Measurements from ENCODE around the gene PXDN.
"Not testable (repeated sequence)": the region's sequence is repeated elsewhere in the genome, so short reads cannot be mapped to it uniquely, and the experiment has no call there.

Gene PXDN

GRCh38 chr2:1731447-1731962 lies 12.8 kb downstream of the PXDN start:
- ATAC-seq (no peak), DNase-seq (no peak)
- no peak overlapping the region for H3K27ac Mint-ChIP-seq
- H3K9me3 Mint-ChIP-seq: no peaks in the 10 kb centered on the region
- H3K4me1 Mint-ChIP-seq: no peaks in the 10 kb centered on the region
- peaks cover 2% of the 10 kb centered on the region for H3K27me3 Mint-ChIP-seq
- H3K36me3 Mint-ChIP-seq (ENCODE audit: low read depth): no peaks in the 10 kb centered on the region
- H3K4me3 Mint-ChIP-seq: no peak overlapping the region

DNA sequence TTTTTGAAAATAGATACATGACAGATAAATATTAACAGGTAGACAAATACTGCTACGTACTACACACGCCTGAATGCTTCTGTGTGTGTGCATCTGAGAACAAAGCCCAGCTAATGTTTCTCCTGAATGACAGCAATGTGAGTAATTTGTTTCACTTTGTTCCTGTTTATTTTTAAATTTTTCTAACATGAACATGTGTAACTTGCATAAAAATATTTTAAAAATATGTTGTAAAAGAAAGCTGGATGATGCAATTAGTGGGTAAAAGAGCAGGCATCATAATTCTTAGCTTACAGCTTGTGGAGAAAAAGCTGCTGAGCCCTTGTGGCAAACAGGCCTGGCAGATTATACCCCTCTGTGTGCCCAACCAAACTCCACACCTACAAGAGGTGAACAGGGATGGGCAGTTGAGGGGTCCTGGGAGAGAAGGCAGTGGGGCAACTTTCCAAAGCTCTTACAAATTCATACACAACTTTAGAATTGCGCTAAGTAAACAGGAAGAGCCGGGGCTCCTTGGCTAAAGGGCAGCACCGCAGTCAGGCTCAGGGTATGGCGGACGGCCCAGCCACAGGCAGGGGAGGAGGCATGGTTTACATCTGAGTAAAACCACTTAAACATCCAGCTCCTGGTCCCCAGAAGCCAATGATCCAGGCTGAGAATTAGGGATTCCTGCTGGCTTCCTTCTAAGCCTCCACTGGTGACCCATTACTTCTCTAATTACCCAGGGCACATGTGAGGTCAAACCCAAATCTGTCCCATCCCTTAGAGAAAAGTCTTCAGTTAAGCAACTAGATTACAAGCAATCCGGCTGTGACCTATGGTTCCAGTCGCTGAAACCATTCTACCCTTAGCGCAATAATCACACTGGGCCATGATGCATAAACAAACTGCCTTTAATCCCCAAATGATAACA lies 14.0 kb downstream of the PXDN start:
- Mint-ChIP-seq H3K27ac (no peak overlapping the region), H3K9me3 (no peaks in the 10 kb centered on the region), H3K27me3 (peaks cover 2% of the 10 kb centered on the region), H3K4me3 (no peak overlapping the region), H3K4me1 (no peaks in the 10 kb centered on the region), H3K36me3 (ENCODE audit: low read depth) (no peaks in the 10 kb centered on the region)
- ATAC-seq (no peak), DNase-seq (no peak)

- no peak overlapping the region for H3K4me3 Mint-ChIP-seq
- DNase-seq: no peak
- no peaks in the 10 kb centered on the region for H3K9me3 Mint-ChIP-seq
- peaks cover 2% of the 10 kb centered on the region for H3K27me3 Mint-ChIP-seq
- H3K27ac Mint-ChIP-seq: no peak overlapping the region
- no peaks in the 10 kb centered on the region for H3K36me3 Mint-ChIP-seq (ENCODE audit: low read depth)
- H3K4me1 Mint-ChIP-seq: no peaks in the 10 kb centered on the region
- no peak for ATAC-seq
Observed at GRCh38 chr2:1729242-1729641, 15.1 kb downstream of the PXDN start.

GRCh38 chr2:1728821-1729220 lies 15.5 kb downstream of the PXDN start:
- no peak for DNase-seq
- no peak overlapping the region for H3K27ac Mint-ChIP-seq
- no peak overlapping the region for H3K4me3 Mint-ChIP-seq
- no peaks in the 10 kb centered on the region for H3K9me3 Mint-ChIP-seq
- H3K4me1 Mint-ChIP-seq: no peaks in the 10 kb centered on the region
- peaks cover 2% of the 10 kb centered on the region for H3K27me3 Mint-ChIP-seq
- ATAC-seq: no peak
- no peaks in the 10 kb centered on the region for H3K36me3 Mint-ChIP-seq (ENCODE audit: low read depth)

DNA sequence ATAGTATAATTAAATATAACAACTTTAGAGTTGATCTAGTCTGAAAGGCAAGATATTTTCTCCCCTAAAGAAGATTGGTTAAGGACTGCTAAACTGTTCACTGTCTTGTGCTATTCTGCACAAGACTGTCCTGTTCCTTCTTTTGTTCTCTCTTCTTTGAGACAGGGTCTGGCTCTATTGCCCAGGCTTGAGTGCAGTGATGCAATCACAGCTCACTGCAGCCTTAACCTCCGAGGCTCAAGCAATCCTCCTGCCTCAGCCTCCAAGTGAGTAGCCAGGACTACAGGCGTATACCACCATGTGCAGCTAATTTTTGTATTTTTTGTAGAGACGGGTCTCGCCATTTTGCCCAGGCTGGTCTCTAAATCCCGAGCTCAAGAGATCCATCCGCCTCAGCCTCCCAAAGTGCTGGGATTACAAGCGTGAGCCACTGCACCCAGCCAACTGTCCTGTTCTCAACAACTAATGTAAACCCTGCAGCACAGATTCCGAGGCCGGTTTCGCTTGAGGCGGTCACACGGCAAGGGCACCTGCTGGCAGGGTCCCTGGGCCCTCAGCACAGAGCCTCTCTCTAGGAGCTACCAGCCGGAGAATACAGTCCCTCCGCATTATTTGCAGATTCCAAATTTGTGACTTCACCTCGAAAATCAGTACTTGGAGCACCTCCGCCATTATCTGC lies 16.4 kb downstream of the PXDN start:
- DNase-seq: no peak
- Mint-ChIP-seq H3K4me1 (no peaks in the 10 kb centered on the region), H3K27me3 (peaks cover 2% of the 10 kb centered on the region), H3K4me3 (no peak overlapping the region), H3K27ac (no peak overlapping the region), H3K36me3 (ENCODE audit: low read depth) (no peaks in the 10 kb centered on the region), H3K9me3 (no peaks in the 10 kb centered on the region)
- no peak for ATAC-seq

DNA sequence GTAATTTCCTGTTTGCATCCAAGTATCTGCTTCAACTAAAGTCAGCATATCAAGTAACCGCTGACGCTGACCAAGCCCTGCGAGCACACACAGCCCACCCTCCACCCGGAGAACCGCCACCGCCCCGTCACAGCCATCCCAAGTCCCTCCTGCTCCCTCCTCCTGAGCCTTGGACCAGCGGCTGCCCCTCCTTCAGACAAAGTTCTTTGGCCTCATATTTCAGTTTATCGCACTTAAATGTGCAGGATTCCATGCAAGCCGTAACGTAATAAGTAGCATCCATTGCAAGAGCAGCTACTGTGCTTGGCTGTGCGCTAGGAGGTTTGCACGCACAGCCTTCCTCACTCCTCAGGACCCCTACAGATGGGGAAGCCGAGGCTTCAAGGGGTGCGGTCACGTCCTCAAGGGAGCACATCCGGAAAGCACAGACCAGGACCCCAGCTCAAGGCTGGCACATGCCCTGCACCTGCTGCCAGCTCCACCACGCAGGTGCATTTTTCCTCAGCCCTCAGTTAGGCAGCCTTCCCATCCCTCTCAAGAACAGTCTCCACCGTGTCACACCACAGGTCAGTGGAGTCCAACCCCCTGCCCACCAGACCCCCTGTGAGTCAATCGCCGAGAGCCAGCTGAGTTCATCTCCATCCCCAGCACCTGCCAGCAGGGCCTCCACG lies 17.1 kb downstream of the PXDN start:
- Mint-ChIP-seq H3K4me1 (no peaks in the 10 kb centered on the region), H3K9me3 (no peaks in the 10 kb centered on the region), H3K27me3 (no peaks in the 10 kb centered on the region), H3K36me3 (ENCODE audit: low read depth) (no peaks in the 10 kb centered on the region), H3K27ac (no peak overlapping the region), H3K4me3 (no peak overlapping the region)
- DNase-seq (no peak), ATAC-seq (no peak)

DNA sequence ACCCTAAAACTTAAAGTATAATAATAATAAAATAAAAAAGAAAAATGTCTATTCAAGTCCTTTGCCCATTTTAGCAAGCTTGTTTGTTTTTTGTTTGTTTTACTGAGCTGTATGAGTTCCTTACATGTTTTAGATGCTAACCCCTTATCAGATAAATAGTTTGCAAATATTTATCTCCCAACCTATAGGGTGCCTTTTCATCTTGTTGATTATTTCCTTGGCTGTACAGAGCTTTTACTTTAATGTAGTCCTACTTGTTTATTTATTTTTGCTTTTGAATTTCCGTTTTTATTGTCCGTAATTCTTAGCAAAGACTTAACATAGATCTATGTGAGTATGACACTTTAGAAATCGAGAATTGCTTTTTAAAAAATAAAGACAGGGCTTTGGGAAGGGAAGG lies 17.8 kb downstream of the PXDN start:
- H3K4me3 Mint-ChIP-seq: no peak overlapping the region
- H3K9me3 Mint-ChIP-seq: no peaks in the 10 kb centered on the region
- no peak for ATAC-seq
- DNase-seq: no peak
- no peaks in the 10 kb centered on the region for H3K4me1 Mint-ChIP-seq
- H3K36me3 Mint-ChIP-seq (ENCODE audit: low read depth): no peaks in the 10 kb centered on the region
- H3K27ac Mint-ChIP-seq: no peak overlapping the region
- H3K27me3 Mint-ChIP-seq: no peaks in the 10 kb centered on the region

DNA sequence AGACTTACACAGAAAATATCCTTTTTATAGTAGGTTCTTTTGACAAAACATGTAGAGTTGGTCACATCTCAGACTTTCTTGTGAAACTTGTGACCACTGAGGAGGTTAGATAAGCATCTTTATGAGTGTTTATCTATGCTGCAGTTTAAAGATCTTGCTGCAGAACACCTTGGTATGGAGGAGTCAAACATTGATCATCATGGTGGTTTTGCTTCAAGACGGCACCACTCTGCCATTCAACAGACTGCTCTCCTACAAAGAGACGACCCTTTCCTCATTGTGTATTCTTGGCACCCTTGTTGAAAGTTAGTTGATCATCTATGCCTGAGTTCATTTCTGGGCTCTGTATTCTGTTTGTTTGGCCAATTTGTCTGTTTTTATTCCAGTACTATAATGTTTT lies 20.0 kb downstream of the PXDN start:
- not testable (repeated sequence) for DNase-seq; H3K4me3 Mint-ChIP-seq; H3K27ac Mint-ChIP-seq; H3K36me3 Mint-ChIP-seq (ENCODE audit: low read depth); ATAC-seq; H3K4me1 Mint-ChIP-seq; H3K9me3 Mint-ChIP-seq; H3K27me3 Mint-ChIP-seq

DNA sequence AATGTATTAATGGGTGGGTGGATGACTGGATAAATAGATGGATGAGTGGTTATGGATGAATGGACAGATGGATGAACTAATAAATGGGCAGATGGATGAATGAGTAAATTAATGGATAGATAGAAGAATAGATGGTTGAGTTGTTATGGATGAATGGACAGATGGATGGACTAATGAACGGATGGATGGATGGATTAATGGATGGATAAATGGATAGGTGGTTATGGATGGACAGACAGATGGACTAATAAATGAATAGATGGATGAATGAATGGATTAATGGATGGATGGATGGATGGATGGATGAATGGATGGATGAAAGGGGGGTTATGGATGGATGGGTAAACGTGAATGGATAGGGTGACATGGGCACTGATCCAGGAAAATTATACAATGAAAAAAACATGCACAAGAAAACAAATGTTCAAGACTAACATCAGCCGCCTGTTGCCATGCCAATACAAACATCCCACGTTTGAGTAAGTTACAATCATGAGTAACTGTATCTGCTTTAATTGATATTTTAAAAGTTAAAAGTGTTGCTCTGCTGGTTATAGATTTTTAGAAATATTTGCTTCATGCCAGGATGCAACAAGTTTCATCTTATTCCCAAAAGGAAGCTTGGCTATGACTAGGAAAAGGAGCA lies 20.8 kb downstream of the PXDN start:
- H3K4me3 Mint-ChIP-seq: no peak overlapping the region
- no peaks in the 10 kb centered on the region for H3K36me3 Mint-ChIP-seq (ENCODE audit: low read depth)
- H3K27ac Mint-ChIP-seq: no peak overlapping the region
- DNase-seq (no peak), ATAC-seq (no peak)
- H3K27me3 Mint-ChIP-seq: peaks cover 2% of the 10 kb centered on the region
- H3K9me3 Mint-ChIP-seq: no peaks in the 10 kb centered on the region
- no peaks in the 10 kb centered on the region for H3K4me1 Mint-ChIP-seq

DNA sequence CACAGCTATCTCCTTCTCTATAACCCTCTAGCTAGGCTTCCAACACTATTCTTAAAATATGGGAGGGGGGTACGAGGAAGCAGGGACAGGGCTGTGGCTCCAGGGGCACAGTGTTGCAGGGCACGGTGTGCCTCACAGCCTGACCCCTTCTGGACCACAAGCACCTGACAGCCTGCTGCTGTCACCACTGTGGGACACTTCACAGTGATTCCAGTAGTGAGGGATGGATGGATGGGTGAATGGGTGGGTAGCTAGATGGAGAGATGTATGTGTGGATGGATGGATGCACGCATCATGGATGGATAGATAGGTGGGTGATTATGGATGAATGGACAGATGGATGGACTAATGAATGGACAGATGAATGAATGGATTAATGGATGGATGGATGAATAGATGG lies 21.6 kb downstream of the PXDN start:
- Mint-ChIP-seq H3K4me1 (no peaks in the 10 kb centered on the region), H3K27me3 (peaks cover 2% of the 10 kb centered on the region), H3K36me3 (ENCODE audit: low read depth) (no peaks in the 10 kb centered on the region), H3K27ac (no peak overlapping the region), H3K9me3 (peaks cover 6% of the 10 kb centered on the region), H3K4me3 (no peak overlapping the region)
- no peak for ATAC-seq
- DNase-seq: no peak

- no peak for DNase-seq
- H3K4me3 Mint-ChIP-seq: no peak overlapping the region
- peaks cover 2% of the 10 kb centered on the region for H3K27me3 Mint-ChIP-seq
- H3K36me3 Mint-ChIP-seq (ENCODE audit: low read depth): no peaks in the 10 kb centered on the region
- H3K9me3 Mint-ChIP-seq: peaks cover 8% of the 10 kb centered on the region
- H3K4me1 Mint-ChIP-seq: no peaks in the 10 kb centered on the region
- no peak for ATAC-seq
- no peak overlapping the region for H3K27ac Mint-ChIP-seq
Observed at GRCh38 chr2:1721706-1722646, 22.3 kb downstream of the PXDN start.

DNA sequence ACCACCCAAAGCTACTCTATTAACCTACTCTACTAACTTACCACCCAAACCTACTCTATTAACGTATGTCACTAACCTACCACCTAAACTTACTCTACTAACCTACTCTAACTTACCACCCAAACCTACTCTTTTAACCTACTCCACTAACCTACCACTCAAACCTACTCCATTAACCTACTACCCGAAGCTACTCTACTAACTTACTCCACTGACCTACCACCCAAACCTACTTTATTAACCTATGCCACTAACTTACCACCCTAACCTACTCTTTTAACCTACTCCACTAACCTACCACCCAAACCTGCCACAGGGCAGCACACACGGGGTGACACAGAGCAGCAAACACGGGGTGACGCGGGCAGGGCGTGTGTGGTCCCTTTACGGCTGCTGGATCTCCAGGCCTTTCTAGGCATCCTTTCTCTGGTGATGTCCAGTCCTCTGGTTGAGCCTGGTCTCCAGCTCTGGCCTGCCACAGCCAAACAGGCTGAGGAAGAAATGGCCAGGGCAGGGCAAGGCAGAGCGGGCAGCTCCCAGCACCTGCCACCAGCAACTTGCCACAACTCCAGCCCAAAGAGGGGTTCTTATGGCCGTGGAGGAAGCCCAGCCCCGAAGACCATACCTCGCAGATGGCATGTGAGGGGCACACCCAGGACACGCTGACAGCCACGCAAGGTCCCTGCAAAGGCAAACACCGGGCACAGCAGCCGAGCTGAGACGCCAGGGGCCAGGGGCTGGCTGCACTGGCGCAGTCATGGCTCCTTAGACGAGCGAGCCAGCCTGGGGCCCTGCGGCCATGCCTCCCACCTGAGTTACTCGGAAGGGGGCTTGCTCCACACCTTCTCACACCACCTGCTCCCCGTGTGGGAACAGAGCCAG lies 25.7 kb downstream of the PXDN start:
- no peak overlapping the region for H3K4me3 Mint-ChIP-seq
- no peaks in the 10 kb centered on the region for H3K4me1 Mint-ChIP-seq
- no peaks in the 10 kb centered on the region for H3K36me3 Mint-ChIP-seq (ENCODE audit: low read depth)
- no peak for ATAC-seq
- H3K27ac Mint-ChIP-seq: no peak overlapping the region
- DNase-seq: no peak
- peaks cover 8% of the 10 kb centered on the region for H3K9me3 Mint-ChIP-seq
- peaks cover 3% of the 10 kb centered on the region for H3K27me3 Mint-ChIP-seq

DNA sequence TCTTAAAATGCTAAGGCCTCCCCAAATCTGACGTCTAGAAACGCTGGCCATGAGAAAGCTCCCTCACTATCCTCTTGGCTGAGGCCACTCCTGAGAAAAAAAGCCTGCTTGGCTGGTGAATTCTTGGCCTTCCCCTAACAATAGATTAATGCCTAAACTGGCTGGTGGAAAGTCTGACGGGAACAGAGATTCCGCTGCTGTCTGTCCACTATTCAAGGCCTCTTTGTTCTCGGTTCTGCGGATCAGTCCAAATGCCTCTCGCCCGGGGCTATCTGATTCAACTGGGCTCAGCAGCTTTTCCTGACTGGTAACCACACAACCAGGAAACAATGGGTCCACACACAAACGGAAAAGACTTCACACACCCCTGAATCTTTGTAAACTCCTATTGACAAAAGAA lies 27.2 kb downstream of the PXDN start:
- H3K27me3 Mint-ChIP-seq: peaks cover 3% of the 10 kb centered on the region

More for the DNA sequence above, 27.2 kb downstream of the PXDN start:
- Mint-ChIP-seq H3K9me3 (peaks cover 8% of the 10 kb centered on the region), H3K4me1 (no peaks in the 10 kb centered on the region), H3K4me3 (no peak overlapping the region), H3K27ac (no peak overlapping the region), H3K36me3 (ENCODE audit: low read depth) (no peaks in the 10 kb centered on the region)
- ATAC-seq (no peak), DNase-seq (no peak)

All from activated naive CD8-positive, alpha-beta T cell treated with anti-CD3 and anti-CD28 coated beads, Interleukin-2, amount 50 U/mL, for 24 hours (primary cell).